HEK293 (cell line): ENCODE measurements around the gene DPP6.

Experiments
- CTCF ChIA-PET: fragments of 350-600 bp; formaldehyde crosslinking; extraction: SDS; loops from one replicate; lab custom pipeline; 2021; ENCODE audit warnings: antibody characterized with exemption; lab: Yijun Ruan, JAX
- POLR2A ChIA-PET: fragments of 300-600 bp; formaldehyde crosslinking; extraction: SDS; loops from one replicate; lab custom pipeline; 2020; ENCODE audit warnings: antibody characterized with exemption, inconsistent platforms; lab: Yijun Ruan, JAX
- H3K27ac ChIP-seq: fragments of 200-500 bp; sonication (Bioruptor generic); 2 replicates; pipeline ENCODE4 v1.5.1; 2014; ENCODE audit warnings: low read depth, low read length, control low read depth, inconsistent platforms; ENCODE audit errors: extremely low read depth
- H3K36me3 ChIP-seq, 2 experiments: fragments of 200-500 bp in 1 of 2; sonication (Bioruptor generic) in 1 of 2; 1 replicate in 1 of 2; 2 replicates in 1 of 2; pipeline ENCODE4 v1.5.1; 2014 to 2017; ENCODE audit warnings: inconsistent platforms in 2 of 2, low read length in 2 of 2; ENCODE audit not compliant: control insufficient read depth in 2 of 2, insufficient read depth in 1 of 2
- H3K4me1 ChIP-seq: fragments of 200-500 bp; sonication (Bioruptor generic); 2 replicates; pipeline ENCODE4 v1.5.1; 2014; ENCODE audit warnings: mild to moderate bottlenecking, low read length, inconsistent platforms; ENCODE audit not compliant: control insufficient read depth, insufficient read depth
- H3K4me3 ChIP-seq: 2 replicates; pipeline ENCODE4 v1.5.1; 2011; ENCODE audit warnings: low read depth, mild to moderate bottlenecking, control low read depth, low read length, moderate library complexity
- H3K9me3 ChIP-seq: fragments of 200-500 bp; sonication (Bioruptor generic); 2 replicates; pipeline ENCODE4 v1.5.1; 2014; ENCODE audit warnings: low read depth, low read length, inconsistent platforms; ENCODE audit not compliant: control insufficient read depth, insufficient read depth
- KLF9 ChIP-seq: fragments of 450-650 bp; formaldehyde crosslinking; IDR thresholded peaks from 2 replicates; pipeline ENCODE4 v1.5.1; 2016; ENCODE audit warnings: missing biosample characterization, missing genetic modification characterization, low read depth
- MYNN ChIP-seq: fragments of 450-650 bp; formaldehyde crosslinking; IDR thresholded peaks from 2 replicates; pipeline ENCODE4 v1.5.1; 2016; ENCODE audit warnings: missing biosample characterization, missing genetic modification characterization, borderline replicate concordance
- MZF1 ChIP-seq: fragments of 450-650 bp; formaldehyde crosslinking; IDR thresholded peaks from 2 replicates; pipeline ENCODE4 v1.5.1; 2017; ENCODE audit warnings: missing biosample characterization, missing genetic modification characterization, borderline replicate concordance
- PRDM1 ChIP-seq: fragments of 450-650 bp; formaldehyde crosslinking; IDR thresholded peaks from 2 replicates; pipeline ENCODE4; 2016; ENCODE audit warnings: missing biosample characterization, missing genetic modification characterization
- WT1 ChIP-seq: fragments of 450-650 bp; formaldehyde crosslinking; IDR thresholded peaks from 2 replicates; pipeline ENCODE4 v1.5.1; 2016; ENCODE audit warnings: missing biosample characterization, missing genetic modification characterization
- ZNF138 ChIP-seq: fragments of 450-650 bp; formaldehyde crosslinking; IDR thresholded peaks from 2 replicates; pipeline ENCODE4 v1.5.1; 2016; ENCODE audit warnings: missing biosample characterization, missing genetic modification characterization, borderline replicate concordance
- ZNF174 ChIP-seq: fragments of 450-650 bp; formaldehyde crosslinking; IDR thresholded peaks from 2 replicates; pipeline ENCODE4 v1.5.0; 2017; ENCODE audit warnings: missing biosample characterization, mild to moderate bottlenecking, missing genetic modification characterization
- ZNF2 ChIP-seq: fragments of 450-650 bp; formaldehyde crosslinking; IDR thresholded peaks from 2 replicates; pipeline ENCODE4 v1.5.1; 2016; ENCODE audit warnings: missing biosample characterization, missing genetic modification characterization
- ZNF239 ChIP-seq: fragments of 450-650 bp; formaldehyde crosslinking; IDR thresholded peaks from 2 replicates; pipeline ENCODE4 v1.5.1; 2016; ENCODE audit warnings: missing biosample characterization, missing genetic modification characterization
- ZNF48 ChIP-seq: fragments of 450-650 bp; formaldehyde crosslinking; IDR thresholded peaks from 2 replicates; pipeline ENCODE4 v1.5.1; 2016; ENCODE audit warnings: missing biosample characterization, missing genetic modification characterization
- ZNF510 ChIP-seq: fragments of 450-650 bp; formaldehyde crosslinking; IDR thresholded peaks from 2 replicates; pipeline ENCODE4 v1.5.1; 2018; ENCODE audit warnings: mild to moderate bottlenecking, missing genetic modification characterization, missing biosample characterization; ENCODE audit not compliant: insufficient replicate concordance
- ZNF548 ChIP-seq: fragments of 450-650 bp; formaldehyde crosslinking; IDR thresholded peaks from 2 replicates; pipeline ENCODE4 v1.5.1; 2016; ENCODE audit warnings: missing biosample characterization, missing genetic modification characterization
- ZNF571 ChIP-seq: fragments of 450-650 bp; formaldehyde crosslinking; IDR thresholded peaks from 2 replicates; pipeline ENCODE4 v1.5.0; 2017; ENCODE audit warnings: missing biosample characterization, missing genetic modification characterization
- ZNF624 ChIP-seq: fragments of 450-650 bp; formaldehyde crosslinking; IDR thresholded peaks from 2 replicates; pipeline ENCODE4 v1.5.1; 2017; ENCODE audit warnings: missing biosample characterization, missing genetic modification characterization
- ZNF701 ChIP-seq: fragments of 450-650 bp; formaldehyde crosslinking; IDR thresholded peaks from 2 replicates; pipeline ENCODE4 v1.5.1; 2016; ENCODE audit warnings: missing biosample characterization, missing genetic modification characterization
- ZNF785 ChIP-seq: fragments of 450-650 bp; formaldehyde crosslinking; IDR thresholded peaks from 2 replicates; pipeline ENCODE4 v1.5.1; 2016; ENCODE audit warnings: missing biosample characterization, missing genetic modification characterization
- ZNF792 ChIP-seq: fragments of 450-650 bp; formaldehyde crosslinking; IDR thresholded peaks from 2 replicates; pipeline ENCODE4 v1.5.1; 2016; ENCODE audit warnings: missing biosample characterization, missing genetic modification characterization
- ZXDB ChIP-seq: fragments of 450-650 bp; formaldehyde crosslinking; IDR thresholded peaks from 2 replicates; pipeline ENCODE4 v1.5.1; 2016; ENCODE audit warnings: missing biosample characterization, missing genetic modification characterization
- TF ChIP-seq, protein P1 (sequence below): fragments of 450-650 bp; formaldehyde crosslinking; IDR thresholded peaks from 2 replicates; pipeline ENCODE4 v1.5.1; 2016; ENCODE audit warnings: missing biosample characterization, missing genetic modification characterization
- TF ChIP-seq, protein P2 (sequence below): fragments of 450-650 bp; formaldehyde crosslinking; IDR thresholded peaks from 2 replicates; pipeline ENCODE4 v1.5.1; 2016; ENCODE audit warnings: missing biosample characterization, missing genetic modification characterization
- TF ChIP-seq, protein P3 (sequence below): fragments of 450-650 bp; formaldehyde crosslinking; IDR thresholded peaks from 2 replicates; pipeline ENCODE4 v1.5.1; 2017; ENCODE audit warnings: missing biosample characterization, mild to moderate bottlenecking, missing genetic modification characterization, moderate library complexity
- TF ChIP-seq, protein P4 (sequence below): sonication (generic); formaldehyde crosslinking; IDR thresholded peaks from 2 replicates; pipeline ENCODE4 v1.8.1; 2022; ENCODE audit warnings: mild to moderate bottlenecking, moderate library complexity, missing genetic modification reagents
- TF ChIP-seq, protein P5 (sequence below): fragments of 450-650 bp; formaldehyde crosslinking; IDR thresholded peaks from 2 replicates; pipeline ENCODE4 v1.5.1; 2016; ENCODE audit warnings: missing biosample characterization, missing genetic modification characterization

DPP6 gene

DNA sequence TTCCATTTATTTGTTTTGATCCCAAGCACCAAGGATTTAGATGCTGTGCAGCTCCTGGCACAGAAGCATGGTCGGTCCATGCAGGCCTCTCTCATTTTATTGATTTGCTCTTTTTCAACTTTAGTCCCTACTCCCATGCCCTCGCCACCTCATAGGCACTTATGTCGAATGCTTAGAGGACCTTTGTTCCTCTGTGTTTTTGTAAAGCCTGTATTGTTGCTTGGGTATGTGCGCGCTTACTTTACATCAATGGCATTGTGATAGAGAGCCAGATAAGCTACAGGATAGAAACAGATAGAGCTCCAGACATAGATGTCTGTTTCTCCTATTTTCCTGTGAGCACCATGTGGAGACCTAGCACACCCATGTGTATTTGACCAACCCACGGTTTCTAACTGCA is 725.7 kb downstream of the DPP6 start:
- H3K36me3 ChIP-seq: no peaks in the 10 kb centered on the region
- CTCF ChIA-PET: no interaction called here
- no peaks in the 10 kb centered on the region for H3K9me3 ChIP-seq
- H3K4me3 ChIP-seq: no peak overlapping the region
- no peaks in the 10 kb centered on the region for H3K4me1 ChIP-seq
- POLR2A ChIA-PET: no interaction called here
- TF ChIP-seq ZNF792: no peak
- TF ChIP-seq ZNF624: no peak
- TF ChIP-seq, protein P1, sequence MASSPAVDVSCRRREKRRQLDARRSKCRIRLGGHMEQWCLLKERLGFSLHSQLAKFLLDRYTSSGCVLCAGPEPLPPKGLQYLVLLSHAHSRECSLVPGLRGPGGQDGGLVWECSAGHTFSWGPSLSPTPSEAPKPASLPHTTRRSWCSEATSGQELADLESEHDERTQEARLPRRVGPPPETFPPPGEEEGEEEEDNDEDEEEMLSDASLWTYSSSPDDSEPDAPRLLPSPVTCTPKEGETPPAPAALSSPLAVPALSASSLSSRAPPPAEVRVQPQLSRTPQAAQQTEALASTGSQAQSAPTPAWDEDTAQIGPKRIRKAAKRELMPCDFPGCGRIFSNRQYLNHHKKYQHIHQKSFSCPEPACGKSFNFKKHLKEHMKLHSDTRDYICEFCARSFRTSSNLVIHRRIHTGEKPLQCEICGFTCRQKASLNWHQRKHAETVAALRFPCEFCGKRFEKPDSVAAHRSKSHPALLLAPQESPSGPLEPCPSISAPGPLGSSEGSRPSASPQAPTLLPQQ (tag by site-specific recombination): no peak
- TF ChIP-seq MYNN: no peak
- TF ChIP-seq WT1 (tag by site-specific recombination): no peak
- TF ChIP-seq ZNF239: no peak
- TF ChIP-seq MZF1: no peak
- TF ChIP-seq ZNF48: no peak
- no peak overlapping the region for H3K27ac ChIP-seq

DNA sequence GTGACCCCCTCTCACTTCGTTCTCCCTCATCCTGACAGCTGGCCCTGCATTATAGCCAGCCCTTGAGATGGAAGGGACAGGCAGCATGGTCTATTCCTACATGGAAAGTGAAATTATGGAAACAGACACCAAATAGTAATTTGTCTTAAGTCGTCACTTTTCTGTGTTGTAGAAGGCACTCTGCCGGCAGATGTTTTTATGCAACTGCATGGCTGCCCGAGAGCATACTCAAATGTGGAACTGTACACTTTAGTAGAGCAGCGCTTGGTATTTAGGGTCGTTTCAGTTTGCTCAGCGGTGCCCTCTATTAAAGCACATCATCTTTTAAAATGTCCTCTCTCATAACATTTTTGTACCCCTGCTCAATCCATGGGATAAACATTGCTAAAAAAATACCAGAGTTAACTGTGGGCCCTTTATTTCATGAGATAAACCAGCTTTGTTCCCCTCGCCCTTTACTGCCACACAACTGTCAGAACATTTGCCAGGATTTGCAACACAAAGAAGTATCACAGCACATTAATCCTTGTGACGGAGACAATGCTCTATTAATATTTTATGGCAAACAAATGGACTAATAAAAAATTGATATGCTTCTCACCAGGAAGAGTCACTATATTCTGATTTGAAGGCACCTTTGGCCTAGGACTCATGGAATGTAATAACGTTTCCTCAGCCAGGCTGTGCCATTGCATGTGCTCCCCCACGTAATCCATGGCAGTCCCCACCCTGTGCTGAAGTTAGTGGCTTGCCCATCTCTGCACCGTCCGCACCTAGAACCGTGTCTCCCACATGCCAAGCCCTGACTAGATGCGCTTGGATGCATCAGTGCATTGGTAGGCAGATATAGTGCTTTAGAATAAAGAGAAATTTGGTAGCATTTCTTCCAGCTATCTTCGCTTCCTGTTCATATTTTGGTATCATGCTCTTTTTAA is 729.4 kb downstream of the DPP6 start:
- no peak overlapping the region for H3K4me3 ChIP-seq
- POLR2A ChIA-PET: no interaction called here
- no peaks in the 10 kb centered on the region for H3K9me3 ChIP-seq
- no peaks in the 10 kb centered on the region for H3K36me3 ChIP-seq
- TF ChIP-seq, protein P2, sequence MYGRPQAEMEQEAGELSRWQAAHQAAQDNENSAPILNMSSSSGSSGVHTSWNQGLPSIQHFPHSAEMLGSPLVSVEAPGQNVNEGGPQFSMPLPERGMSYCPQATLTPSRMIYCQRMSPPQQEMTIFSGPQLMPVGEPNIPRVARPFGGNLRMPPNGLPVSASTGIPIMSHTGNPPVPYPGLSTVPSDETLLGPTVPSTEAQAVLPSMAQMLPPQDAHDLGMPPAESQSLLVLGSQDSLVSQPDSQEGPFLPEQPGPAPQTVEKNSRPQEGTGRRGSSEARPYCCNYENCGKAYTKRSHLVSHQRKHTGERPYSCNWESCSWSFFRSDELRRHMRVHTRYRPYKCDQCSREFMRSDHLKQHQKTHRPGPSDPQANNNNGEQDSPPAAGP (tag by site-specific recombination): no peak
- TF ChIP-seq ZNF571 (tag by site-specific recombination) (no peak), ZNF174 (tag by site-specific recombination) (no peak), ZXDB (tag by site-specific recombination) (no peak), ZNF701 (tag by site-specific recombination) (no peak), ZNF2 (tag by site-specific recombination) (no peak), ZNF138 (no peak)
- TF ChIP-seq, all 188 proteins: peak for 0
- CTCF ChIA-PET: no interaction called here
- Histone ChIP-seq H3K27ac (no peak overlapping the region), H3K4me1 (no peaks in the 10 kb centered on the region)

DNA sequence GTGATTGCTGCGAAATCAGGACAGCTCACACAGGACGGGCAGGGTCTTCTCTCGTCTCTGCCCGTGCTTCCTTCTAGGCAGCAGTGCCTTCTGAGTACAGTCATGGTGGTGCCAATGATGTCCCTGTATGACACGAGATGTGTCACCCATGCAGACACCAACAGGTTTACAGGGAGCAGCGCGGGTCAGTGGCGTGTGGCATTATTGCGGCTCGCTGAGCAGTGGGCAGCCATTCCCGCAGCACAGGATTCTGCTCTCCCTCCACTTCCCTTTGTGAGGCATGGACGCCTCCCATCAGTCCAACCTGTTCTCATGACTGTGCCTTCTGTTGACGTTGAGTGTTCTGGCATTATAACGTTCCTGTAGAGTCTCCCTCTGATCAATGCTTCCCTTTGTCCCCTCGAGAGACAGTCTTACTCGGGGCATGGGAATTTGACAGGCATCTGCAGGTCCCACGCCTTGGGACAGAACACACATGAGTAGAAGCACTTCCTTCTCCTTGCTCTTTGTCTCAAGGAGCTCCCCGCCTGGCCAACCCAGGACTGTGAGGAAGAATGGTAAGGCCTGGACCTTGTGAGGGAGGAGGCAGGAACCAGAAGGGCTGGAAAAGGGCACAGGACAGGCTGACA is 731.2 kb downstream of the DPP6 start:
- H3K4me3 ChIP-seq: no peak overlapping the region
- H3K36me3 ChIP-seq: no peaks in the 10 kb centered on the region
- POLR2A ChIA-PET: no interaction called here
- no peaks in the 10 kb centered on the region for H3K4me1 ChIP-seq
- no peak overlapping the region for H3K27ac ChIP-seq
- CTCF ChIA-PET: interaction anchor here (1.0 kb wide), 1 partner anchor 12 kb away, joined by 5 read pairs; no protein-coding TSS in a partner anchor
- H3K9me3 ChIP-seq: no peaks in the 10 kb centered on the region
- TF ChIP-seq, protein P3, sequence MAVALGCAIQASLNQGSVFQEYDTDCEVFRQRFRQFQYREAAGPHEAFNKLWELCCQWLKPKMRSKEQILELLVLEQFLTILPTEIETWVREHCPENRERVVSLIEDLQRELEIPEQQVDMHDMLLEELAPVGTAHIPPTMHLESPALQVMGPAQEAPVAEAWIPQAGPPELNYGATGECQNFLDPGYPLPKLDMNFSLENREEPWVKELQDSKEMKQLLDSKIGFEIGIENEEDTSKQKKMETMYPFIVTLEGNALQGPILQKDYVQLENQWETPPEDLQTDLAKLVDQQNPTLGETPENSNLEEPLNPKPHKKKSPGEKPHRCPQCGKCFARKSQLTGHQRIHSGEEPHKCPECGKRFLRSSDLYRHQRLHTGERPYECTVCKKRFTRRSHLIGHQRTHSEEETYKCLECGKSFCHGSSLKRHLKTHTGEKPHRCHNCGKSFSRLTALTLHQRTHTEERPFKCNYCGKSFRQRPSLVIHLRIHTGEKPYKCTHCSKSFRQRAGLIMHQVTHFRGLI (tag by site-specific recombination): no peak
- TF ChIP-seq, protein P4, sequence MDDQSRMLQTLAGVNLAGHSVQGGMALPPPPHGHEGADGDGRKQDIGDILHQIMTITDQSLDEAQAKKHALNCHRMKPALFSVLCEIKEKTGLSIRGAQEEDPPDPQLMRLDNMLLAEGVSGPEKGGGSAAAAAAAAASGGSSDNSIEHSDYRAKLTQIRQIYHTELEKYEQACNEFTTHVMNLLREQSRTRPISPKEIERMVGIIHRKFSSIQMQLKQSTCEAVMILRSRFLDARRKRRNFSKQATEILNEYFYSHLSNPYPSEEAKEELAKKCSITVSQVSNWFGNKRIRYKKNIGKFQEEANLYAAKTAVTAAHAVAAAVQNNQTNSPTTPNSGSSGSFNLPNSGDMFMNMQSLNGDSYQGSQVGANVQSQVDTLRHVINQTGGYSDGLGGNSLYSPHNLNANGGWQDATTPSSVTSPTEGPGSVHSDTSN: no peak
- TF ChIP-seq ZNF785 (tag by site-specific recombination) (no peak), KLF9 (tag by site-specific recombination) (no peak), PRDM1 (tag by site-specific recombination) (no peak), ZNF548 (tag by site-specific recombination) (no peak), ZNF510 (no peak)
- TF ChIP-seq, protein P5, sequence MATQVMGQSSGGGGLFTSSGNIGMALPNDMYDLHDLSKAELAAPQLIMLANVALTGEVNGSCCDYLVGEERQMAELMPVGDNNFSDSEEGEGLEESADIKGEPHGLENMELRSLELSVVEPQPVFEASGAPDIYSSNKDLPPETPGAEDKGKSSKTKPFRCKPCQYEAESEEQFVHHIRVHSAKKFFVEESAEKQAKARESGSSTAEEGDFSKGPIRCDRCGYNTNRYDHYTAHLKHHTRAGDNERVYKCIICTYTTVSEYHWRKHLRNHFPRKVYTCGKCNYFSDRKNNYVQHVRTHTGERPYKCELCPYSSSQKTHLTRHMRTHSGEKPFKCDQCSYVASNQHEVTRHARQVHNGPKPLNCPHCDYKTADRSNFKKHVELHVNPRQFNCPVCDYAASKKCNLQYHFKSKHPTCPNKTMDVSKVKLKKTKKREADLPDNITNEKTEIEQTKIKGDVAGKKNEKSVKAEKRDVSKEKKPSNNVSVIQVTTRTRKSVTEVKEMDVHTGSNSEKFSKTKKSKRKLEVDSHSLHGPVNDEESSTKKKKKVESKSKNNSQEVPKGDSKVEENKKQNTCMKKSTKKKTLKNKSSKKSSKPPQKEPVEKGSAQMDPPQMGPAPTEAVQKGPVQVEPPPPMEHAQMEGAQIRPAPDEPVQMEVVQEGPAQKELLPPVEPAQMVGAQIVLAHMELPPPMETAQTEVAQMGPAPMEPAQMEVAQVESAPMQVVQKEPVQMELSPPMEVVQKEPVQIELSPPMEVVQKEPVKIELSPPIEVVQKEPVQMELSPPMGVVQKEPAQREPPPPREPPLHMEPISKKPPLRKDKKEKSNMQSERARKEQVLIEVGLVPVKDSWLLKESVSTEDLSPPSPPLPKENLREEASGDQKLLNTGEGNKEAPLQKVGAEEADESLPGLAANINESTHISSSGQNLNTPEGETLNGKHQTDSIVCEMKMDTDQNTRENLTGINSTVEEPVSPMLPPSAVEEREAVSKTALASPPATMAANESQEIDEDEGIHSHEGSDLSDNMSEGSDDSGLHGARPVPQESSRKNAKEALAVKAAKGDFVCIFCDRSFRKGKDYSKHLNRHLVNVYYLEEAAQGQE: no peak
